Dermis blood vessel endothelial cell (primary cell): ENCODE measurements around the gene PWP2. TPM values are rescaled to one million over a fixed set of nuclear protein-coding genes. Genes with fewer than 3 reads are reported as not detected.
A peak's percentile ranks its signal among the peaks of the same experiment; 100 is the strongest.
"Not testable (repeated sequence)": the region's sequence is repeated elsewhere in the genome, so short reads cannot be mapped to it uniquely, and the experiment has no call there.

ENCODE experiments used
- DNase-seq: peaks from one replicate; pipeline ENCODE4 v3.0.0; 2010
- total RNA-seq: library from RNA; depleted of rRNA; stranded (reverse); fragments of >200 nt; gene quantifications from 2 replicates; pipeline ENCODE4 v1.2.3, GENCODE V29; 2014

Gene PWP2
- total RNA-seq, 1 donor from 2014 or later = 39.1 TPM

DNA sequence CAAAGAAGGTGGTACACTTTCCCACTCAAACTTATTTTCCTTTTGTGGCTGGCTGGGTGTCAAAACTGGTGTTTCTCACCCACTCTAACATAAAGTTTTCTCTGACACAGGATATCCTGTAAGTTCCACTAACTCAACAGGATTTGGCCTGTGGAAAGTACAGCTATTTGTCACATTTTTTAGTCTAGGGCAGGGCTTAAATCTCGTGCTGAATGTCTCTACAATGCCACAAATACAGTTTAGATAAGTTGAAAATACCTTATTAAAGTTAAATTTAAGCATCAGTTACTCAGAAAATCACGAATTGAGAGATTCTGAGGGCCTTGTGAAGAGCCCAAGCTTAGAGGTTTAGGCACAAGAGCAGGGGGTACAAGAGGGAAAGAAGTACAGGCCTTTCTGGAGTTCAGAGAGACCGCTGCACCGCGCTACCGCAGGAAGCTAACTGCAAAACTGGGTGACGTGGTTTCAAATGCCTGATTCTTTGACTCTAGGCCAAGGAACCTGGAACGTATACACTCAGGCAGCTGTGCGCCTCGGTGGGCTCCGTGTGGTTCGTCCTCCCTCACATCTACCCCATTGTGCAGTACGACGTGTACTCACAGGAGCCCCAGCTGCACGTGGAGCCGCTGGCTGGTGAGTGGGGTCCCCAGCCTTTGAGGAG is 23.4 kb upstream of the PWP2 start:
- DNase-seq = peak; percentile 81

DNA sequence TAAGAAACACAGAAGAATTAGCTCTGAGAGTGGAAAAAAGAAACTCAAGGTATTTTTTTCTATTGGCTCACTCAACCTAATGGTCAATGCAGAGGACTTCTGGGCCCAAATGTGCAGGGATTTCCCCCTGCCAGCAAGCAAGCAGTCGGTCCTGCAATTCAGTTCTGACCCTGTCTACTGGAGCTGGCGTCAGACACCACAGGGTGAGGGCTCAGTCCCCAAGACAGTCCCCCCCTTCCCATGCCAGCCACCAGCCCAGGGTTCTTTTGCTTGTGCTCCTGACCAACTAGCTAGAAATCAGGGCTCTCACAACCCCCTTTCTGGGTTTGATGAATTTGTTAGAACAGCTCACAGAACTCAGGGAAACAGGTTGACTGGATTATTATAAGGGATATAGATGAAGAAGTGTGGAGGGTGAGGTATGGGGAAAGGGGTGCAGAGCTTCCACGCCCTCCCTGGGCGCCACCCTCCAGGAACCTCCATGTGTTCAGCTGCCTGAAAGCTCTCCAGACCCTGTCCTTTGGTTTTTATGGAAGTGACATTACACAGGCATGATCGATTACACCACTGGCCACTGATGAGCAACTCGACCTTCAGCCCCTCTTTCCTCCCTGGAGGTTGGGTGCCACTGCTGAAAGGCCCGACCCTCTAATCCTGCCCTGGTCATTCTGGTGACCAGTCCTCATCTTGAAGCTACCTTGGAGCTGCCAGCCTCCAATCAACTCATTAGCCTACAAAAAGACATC is 22.5 kb upstream of the PWP2 start:
- DNase-seq = no peak

DNA sequence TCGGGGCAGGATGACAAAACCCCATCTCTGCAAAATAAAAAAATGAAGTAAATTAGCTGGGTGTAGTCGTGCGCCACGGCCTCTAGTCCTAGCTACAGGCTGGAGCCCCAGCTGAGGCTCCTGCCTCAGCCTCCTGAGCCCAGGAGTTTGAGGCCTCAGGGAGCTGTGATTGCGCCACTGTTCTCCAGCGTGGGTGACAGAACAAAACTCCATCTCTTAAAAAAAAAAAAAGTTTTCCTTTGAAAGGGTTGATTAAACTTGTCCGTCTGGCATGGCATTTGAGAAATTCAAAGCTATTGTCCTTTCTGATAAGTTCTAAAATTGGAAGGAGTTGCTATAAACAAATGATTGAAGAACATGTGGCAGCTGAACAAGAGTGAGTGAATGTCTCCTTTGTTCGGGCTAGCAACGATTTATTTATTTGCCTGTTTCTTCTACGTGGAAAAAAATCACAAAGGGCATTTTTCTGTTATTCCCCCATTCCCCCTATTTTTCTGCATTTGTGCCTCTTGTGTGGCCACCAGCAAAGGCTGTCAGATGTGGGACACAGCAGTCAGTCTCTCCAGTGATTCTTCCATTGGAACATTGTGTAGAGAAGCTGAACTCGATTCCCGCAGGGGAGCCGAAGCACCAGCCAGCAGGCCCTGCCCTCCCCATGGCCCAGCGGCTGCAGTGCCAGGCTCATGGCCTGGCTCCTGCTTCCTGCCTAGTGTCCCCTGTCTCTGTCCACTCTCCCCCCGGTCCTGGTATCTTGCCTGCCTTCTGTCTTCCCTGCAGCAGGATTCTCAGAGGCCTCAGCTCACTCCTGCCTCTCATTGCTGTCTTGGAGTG is 21.5 kb upstream of the PWP2 start:
- peak; percentile 21 for DNase-seq

DNA sequence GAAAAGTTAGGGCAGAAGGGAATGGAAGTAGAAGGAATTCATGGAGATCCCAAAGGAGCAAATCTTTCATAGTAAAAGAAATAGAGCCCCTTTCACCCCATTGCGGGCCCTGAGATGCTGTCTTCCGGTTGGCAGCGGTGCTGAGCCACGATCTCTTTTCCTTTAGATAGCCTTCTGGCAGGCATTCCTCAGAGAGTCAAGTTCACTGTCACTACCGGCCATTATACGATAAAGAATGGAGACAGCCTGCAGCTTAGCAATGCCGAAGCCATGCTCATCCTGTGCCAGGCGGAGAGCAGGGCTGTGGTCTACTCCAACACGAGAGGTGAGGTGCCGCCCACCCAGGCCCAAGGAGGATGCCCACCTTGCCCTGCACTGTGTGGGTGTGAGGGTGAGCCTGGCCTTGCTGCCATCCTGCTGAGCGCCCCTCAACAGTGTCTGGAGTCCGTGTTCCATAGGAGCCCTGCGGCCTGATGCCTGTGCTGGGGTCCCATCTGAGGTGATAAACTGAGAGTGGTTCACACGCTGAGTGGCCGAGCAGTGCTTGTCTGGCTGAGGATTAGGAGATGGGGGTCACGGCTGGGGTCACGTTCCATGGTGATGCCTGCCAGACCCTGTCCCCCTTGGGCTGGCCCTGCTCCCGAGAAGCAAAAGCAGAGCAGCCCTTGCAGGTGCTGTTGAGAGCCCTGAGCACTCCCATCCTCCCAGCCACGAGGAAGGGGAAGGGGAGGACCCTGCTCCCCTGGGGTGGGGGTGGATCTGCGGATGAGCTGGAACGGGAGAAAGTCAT is 20.4 kb upstream of the PWP2 start:
- peak; percentile 23 for DNase-seq

DNA sequence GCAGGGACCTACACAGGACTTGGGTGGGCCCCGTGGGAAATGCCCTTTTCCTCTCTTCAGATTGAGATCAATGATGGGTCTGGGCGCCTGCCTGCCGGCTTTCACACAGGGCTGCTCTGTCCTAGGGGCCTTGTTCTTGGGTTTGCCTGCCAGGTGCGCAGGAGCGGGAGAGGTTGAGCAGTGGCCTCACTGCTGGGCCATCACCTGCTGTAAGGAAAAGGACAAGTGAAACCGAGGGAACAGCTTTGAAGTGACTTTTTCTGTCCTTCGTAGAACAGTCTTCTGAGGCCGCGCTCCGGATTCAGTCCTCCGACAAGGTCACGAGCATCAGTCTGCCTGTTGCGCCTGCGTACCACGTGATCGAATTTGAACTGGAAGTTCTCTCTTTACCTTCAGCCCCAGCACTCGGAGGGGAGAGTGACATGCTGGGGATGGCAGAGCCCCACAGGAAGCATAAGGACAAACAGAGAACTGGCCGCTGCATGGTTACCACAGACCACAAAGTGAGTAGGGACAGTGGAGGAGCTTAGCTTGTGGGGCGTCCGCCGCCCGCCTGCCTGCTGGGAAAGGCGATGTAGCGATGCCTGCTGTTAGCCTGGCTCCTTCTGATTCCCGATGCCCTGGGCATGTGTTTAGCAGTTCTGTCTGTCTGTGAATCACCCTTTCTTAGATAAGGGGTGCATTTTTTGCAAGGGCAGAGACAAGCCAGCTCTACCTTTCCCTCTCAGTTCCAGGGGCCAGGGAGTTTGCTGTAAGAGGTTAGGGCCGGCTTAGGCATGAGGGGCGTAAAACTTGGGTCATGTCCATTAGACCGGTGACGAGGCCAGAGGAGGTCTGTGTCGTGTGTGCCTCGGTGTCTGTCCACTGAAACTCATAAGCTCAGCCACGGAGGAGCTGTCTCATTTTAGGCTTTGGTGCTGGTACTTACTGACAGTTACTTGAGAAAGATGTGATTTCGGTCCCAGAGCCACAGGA is 19.5 kb upstream of the PWP2 start:
- no peak for DNase-seq

DNA sequence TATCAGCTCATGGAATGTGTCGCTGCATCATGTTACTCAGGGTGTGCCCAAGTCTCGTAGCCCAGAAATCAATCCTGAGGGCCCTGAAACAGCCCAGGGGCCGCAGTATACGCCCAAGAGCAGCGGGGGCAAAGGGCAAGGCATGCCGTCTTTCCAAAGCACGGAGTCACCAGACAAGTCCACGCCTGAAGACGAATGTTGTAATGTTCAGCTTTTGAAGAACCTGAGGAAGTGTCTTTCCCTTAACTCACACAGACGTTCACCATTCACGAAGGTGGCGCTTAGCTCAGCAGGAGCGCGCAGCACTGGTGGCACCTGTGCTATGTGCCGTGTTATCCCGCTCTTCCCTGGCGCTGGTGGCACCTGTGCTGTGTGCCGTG is 18.8 kb upstream of the PWP2 start:
- no peak for DNase-seq

DNA sequence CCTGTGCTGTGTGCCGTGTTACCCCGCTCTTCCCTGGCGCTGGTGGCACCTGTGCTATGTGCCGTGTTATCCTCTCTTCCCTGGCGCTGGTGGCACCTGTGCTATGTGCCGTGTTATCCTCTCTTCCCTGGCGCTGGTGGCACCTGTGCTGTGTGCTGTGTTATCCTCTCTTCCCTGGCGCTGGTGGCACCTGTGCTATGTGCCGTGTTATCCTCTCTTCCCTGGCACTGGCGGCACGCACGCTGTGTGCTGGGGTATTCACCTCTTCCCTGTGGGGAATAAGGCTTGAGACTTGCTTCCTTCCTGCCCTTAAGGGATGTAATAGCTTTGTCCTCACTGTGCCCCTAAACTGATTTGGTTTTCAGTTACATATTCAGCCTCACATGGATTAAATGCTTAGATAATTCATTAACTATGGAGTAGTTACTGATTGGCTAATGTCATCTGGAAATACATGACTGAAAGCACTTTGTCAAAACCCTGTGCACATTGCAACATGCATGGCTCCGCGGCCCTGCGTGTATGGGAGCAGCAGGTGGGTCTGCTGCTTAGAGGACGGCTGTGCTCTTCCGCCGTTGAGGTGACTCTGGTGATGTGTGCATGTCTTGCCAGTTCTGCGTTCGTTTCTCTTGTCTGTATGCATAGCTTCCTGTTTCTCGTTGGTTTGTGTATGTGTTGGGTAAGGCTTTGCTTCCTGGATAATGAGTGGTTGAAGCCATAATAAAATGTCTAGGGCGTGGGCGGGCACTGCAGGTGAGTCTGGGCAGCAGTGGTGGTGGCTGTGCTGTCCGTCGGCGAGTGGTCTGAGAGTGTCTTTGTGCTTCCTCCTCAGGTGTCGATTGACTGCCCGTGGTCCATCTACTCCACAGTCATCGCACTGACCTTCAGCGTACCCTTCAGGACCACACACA is 17.9 kb upstream of the PWP2 start:
- no peak for DNase-seq

DNA sequence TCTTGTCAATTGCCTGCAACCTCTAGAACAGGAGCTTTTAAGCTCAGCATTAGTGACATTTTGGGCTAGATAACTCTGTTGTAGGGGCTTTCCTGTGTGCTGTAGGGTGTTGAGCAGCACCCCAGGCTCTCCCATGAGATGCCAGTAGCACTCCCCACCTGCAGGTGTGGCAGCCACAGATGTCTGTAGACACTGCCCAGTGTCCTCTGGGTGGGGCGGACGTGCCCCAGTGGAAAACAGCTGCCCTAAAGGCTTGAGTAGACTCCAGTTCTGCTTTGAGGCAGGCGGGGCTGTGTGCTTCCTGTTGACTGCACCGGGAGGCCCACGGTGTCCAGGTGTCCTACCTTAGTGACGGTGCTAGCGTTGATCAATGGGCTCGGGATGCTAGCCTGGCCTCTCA is 16.9 kb upstream of the PWP2 start:
- DNase-seq = no peak

DNA sequence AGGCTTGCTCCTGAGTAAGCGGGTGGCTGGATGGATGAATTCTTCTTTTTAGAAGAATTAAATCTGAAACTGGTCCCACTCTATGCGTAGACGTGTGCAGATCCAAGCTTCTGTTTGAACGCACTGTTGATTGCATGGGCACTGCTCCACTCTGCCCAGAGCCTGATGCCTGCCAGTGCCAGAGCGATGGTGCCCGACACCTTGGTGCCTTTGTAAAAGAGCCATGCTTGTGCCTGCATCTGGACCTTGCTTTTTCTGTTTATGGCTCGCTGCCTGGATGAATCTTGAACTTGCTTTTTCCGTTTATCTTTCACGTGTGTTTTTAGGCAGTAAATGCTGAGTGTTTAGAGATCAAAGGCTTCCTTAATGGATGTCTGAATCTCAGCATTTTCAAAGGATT is 15.0 kb upstream of the PWP2 start:
- DNase-seq = no peak

DNA sequence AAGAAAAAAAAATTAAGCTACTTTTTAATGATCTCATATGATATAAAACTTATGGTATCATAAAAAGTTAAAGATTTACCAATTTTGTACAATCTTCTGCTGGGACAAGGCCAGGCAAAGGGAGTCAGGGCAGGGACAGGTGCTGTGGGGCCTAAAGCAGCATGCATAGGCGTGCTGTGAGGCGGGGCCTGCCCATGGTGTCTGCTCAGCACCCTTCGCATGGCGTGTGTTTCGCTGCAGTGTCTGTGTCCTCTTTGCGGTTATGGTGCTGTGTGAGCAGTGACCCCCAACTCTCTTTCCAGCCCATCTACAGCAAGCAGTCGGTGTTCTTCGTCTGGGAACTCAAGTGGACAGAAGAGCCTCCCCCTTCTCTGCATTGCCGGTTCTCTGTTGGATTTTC is 13.4 kb upstream of the PWP2 start:
- DNase-seq = no peak

DNA sequence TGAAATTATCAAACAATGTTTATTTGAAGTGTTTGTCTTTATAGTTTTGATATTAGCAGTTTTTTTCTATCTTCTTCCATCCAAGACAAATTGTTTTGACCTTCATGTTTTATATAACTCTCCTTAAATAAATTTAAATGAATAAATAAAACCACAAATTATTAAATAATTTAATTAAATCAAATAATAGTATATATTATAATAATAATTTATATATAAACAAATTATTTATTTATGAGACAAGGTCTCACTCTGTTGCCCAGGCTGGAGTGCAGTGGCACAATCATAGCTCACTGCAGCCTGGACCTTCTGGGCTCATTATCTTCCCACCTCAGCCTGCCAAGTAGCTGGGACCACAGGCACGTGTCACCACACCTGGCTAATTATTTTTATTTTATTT is 12.4 kb upstream of the PWP2 start:
- DNase-seq = no peak

DNA sequence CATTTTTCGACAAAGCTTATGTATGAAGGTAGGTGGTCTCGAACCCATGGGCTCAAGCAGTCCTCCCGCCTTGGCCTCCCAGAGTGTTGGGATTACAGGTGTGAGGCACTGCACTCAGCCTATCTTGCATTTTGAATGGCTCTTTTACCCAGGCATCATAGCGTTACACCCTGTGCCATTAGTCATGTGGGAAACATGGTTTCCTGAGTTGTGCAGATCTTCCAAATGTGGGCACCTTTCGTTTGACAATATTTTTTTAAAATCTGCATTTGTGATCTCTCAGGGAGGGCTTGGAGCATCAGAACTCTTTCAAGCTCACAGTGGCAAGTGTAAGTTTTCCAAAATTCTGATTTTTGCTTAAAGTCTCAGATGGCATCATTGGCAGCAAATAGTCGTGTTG is 8.7 kb upstream of the PWP2 start:
- not testable (repeated sequence) for DNase-seq

DNA sequence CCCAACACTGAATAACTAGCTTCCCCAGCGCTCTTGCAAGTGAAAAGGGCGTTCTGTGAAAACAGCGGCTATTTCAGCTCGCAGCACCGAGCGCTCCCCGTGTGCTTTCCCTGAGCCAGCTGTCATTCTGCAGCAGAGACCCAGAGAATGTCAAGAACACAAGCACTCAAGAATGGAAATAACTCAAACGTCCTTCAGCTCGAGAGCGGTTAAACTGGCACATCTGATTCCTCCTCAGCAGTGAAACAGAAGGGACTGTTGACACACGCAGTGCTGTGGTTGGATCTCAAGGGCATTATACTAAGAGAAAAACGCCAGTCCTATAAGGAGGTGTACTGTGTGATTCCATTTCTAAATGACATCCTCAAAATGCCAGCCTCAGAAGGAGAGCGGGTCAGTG is 8.2 kb upstream of the PWP2 start:
- not testable (repeated sequence) for DNase-seq

DNA sequence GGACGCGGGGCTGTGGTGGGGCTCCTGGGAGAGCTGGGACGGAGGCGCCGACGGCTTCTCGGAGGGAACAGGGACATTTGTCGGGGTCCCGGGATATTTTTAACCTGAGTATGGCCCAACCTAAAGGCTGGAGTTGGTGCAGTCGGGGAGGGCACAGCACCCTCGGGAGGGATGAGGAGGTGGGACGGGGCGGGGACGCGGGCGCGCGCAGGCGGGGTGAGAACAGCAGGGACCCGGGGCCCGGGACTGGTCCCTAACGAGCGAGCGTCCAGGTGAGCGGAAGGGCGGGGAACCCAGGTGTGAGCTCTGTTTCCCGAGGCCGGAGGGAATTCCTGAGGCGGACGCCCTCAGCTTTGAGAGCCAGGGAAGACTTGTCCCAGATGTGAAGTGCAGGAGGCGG is 390 bp downstream of the PWP2 start:
- not testable (repeated sequence) for DNase-seq

DNA sequence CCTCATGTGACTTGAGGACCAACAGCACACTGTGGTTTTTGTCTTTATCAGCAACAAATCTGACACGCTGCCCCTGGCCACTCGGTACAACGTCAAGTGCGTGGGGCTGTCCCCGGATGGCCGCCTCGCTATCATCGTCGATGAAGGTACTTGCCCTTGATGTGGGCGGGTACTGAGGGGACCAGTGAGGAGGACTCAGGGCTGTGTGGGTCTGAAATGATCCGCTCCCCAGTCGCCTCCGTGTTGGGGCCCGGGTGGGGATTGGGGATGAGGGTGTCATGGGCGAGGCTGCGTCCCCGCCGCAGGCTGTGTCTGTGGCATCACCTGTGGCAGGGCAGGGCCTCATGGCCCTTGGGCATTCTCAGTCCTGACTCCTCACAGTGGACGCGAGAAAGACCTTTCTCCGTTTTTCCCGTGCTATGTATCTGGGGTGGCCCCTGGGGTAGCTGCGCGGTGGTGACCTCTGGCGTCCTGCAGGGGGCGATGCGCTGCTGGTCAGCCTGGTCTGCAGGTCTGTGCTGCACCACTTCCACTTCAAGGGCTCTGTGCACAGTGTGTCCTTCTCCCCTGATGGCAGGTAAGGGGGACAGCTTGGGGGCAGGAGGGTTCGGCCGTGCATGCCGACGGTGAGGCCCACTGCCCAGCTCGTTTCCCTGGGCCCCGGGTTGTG is 6.6 kb downstream of the PWP2 start:
- not testable (repeated sequence) for DNase-seq

DNA sequence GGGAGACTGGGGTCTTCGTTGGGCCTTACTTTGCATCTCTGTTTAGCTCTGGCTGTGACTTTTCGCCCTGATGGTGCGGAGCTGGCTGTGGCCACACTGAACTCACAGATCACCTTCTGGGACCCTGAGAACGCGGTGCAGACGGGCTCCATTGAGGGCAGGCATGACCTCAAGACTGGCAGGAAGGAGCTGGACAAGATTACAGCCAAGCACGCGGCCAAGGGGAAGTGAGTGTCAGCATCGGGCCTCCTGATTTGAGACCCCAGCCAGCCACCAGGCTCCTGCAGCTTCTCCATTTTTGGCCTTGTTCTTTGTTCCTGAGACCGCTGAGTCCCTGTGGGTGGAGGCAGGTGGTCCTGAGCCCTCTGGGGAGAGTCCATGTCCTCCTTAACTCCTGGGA is 14.9 kb downstream of the PWP2 start:
- not testable (repeated sequence) for DNase-seq

DNA sequence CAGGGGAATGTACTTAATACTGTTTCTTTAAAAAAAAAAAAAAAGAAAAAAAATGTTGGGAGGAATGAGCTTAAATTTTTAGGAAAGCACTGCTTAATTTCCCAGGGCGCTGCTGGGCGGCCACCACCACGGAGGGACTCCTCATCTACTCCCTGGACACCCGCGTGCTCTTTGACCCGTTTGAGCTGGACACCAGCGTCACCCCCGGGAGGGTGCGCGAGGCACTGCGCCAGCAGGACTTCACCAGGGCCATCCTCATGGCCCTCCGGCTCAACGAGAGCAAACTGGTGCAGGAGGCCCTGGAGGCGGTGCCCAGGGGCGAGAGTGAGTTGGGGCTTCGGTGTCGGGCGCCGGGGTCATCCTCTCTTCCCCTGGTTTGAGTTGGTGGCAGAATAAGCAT is 20.6 kb downstream of the PWP2 start:
- DNase-seq = not testable (repeated sequence)

DNA sequence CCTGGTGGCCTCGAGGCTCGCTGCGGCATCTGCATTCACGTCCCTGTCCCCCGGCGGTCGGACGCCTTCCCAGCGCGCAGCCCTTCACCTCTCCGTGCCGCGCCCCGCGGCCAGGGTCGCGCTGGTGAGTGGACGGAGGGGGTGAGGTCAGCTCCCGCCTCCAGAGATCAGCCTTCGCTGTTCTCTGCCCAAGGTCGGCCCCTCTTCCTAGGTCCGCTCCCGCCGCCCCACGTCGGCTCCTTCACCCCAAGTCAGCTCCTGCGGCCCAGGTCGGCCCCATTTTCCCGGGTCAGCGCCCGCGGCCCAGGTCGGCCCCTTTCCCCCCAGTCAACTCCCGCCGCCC is 26.5 kb downstream of the PWP2 start:
- not testable (repeated sequence) for DNase-seq

DNA sequence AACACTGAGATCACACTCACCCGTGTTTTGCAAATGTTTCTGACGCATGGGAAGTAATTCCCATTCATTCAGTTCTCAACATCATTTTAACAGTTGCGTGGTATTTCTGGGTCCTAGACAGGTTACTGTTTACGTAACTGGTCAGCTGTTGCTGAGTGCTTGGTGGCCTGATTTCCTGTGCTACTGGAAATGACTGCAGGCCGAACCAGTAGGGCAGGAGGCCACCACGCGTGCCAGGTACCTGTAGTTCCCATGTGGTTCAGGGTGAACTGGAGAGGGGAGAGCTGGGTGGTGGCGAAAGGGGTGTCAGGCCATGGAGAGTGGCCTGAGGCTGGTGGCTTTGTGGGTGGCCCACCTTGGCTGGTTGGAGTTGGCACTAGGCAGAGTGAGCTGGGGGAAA is 27.5 kb downstream of the PWP2 start:
- DNase-seq = not testable (repeated sequence)

DNA sequence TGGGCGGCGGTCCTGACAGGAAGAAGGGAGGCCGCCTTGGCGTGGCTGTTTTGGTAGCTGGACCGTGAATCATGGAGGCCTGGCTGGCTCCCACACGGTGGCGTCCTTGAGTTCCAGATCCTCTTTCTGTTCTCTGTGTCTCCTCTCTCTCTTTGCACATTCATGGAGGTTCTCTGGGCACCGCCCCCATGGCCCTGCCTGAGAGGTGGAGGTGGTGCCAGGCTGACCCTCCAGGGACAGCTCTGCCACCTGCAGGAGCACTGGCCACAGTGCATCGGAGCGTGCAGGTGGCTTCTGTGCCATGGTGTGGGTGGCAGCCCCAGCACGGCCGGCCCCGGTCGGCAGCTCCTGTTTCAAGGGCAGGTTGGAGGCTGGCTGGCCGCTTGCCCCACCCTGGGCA is 30.8 kb downstream of the PWP2 start:
- DNase-seq = not testable (repeated sequence)
